ENCODE data around the gene PALD1.

DNA sequence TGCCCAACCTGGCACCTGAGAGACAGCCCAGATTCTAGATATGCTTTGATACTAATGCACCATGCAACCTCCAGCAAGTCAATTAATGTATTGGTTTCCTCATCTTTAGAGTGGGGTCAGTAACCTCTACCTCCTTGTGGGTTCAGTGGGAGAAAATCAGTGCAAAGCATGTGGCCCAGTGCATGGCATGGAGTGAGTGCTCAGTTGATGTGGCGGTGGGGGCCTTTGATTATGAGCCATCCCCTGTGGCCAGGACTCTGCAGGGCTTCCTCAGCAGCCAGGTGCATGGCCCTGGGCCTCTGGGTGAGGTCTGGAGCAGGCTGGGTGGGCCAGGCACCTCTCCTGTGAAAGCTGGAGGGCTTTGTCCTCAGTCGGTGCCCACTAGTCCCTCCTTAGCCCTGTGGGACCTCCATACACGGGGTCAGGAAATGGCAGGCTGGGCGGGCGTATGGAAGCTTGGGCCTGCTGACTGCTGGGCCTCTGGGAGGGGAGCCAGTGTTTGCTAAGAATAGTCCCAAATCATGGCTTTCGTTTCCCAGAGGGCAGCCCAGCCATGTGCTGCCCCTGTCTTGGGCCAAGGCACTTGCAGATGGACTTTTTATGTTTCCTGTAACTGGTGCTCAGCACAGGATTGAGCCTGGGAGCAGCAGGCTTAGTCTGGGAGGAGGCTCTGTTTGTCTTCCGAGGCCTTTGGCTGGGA, 3.4 kb downstream of the PALD1 start:
- no peak for TF ChIP-seq CTCF (IDR thresholded peaks at IDR 0.05)
- TF ChIP-seq POLR2A (IDR thresholded peaks at IDR 0.05): no peak

All from testis (tissue), 2 donors.